Keratinocyte (primary cell): ENCODE data around the gene INHA. TPM values are rescaled to one million over a fixed set of nuclear protein-coding genes. Genes with fewer than 3 reads are reported as not detected.

Source experiments
- DNase-seq: peaks from one replicate; pipeline ENCODE4 v3.0.0-alpha.2; 2011; ENCODE audit warnings: low read depth, missing footprints, low spot score
- FAIRE-seq: peaks from 2 replicates; lab custom pipeline; 2011; peaks lifted over from hg19 to GRCh38; lab: Jason Lieb, UNC
- H2AFZ ChIP-seq: 2 replicates; pipeline ENCODE4 v1.6.0; 2012; ENCODE audit warnings: low read length, control low read depth, inconsistent platforms; ENCODE audit not compliant: control insufficient read depth
- H3K27ac ChIP-seq: 2 replicates; pipeline ENCODE4 v1.5.1; 2011; ENCODE audit warnings: low read length; ENCODE audit not compliant: control insufficient read depth, insufficient read depth
- H3K27me3 ChIP-seq: 3 replicates; pipeline ENCODE4 v1.6.0; 2011; ENCODE audit warnings: low read length; ENCODE audit not compliant: control insufficient read depth, insufficient read depth; ENCODE audit errors: extremely low read depth
- H3K36me3 ChIP-seq, 2 experiments: 2 replicates in 1 of 2; 3 replicates in 1 of 2; pipeline ENCODE4 v1.5.1; 2011; ENCODE audit warnings: low read length in 2 of 2, mild to moderate bottlenecking in 1 of 2; ENCODE audit not compliant: control insufficient read depth in 2 of 2, insufficient read depth in 2 of 2; ENCODE audit errors: extremely low read depth in 1 of 2
- H3K4me1 ChIP-seq: 3 replicates; pipeline ENCODE4 v1.5.1; 2011; ENCODE audit warnings: low read length; ENCODE audit not compliant: control insufficient read depth, insufficient read depth; ENCODE audit errors: extremely low read depth
- H3K4me2 ChIP-seq: 3 replicates; pipeline ENCODE4 v1.6.0; 2011; ENCODE audit warnings: low read depth, low read length; ENCODE audit not compliant: control insufficient read depth, insufficient read depth; ENCODE audit errors: extremely low read depth
- H3K4me3 ChIP-seq, 3 experiments: fragments of 200-600 bp in 1 of 3; sonication (generic) in 1 of 3; 2 replicates in 2 of 3; 3 replicates in 1 of 3; pipeline ENCODE4 v1.5.1; 2011 to 2016; ENCODE audit warnings: low read length in 3 of 3, mild to moderate bottlenecking in 3 of 3, control low read depth in 2 of 3, inconsistent platforms in 1 of 3, low read depth in 1 of 3, mixed read lengths in 1 of 3, mixed run types in 1 of 3, moderate library complexity in 1 of 3; ENCODE audit not compliant: control insufficient read depth in 2 of 3, insufficient read depth in 2 of 3; ENCODE audit errors: extremely low read depth in 1 of 3
- H3K79me2 ChIP-seq: 2 replicates; pipeline ENCODE4 v1.6.0; 2012; ENCODE audit warnings: low read length; ENCODE audit not compliant: control insufficient read depth, insufficient read depth
- H3K9ac ChIP-seq: 3 replicates; pipeline ENCODE4 v1.6.0; 2011; ENCODE audit warnings: low read length; ENCODE audit not compliant: control insufficient read depth, insufficient read depth; ENCODE audit errors: extremely low read depth
- H3K9me1 ChIP-seq: 3 replicates; pipeline ENCODE4 v1.6.0; 2011; ENCODE audit warnings: low read length; ENCODE audit not compliant: control insufficient read depth, insufficient read depth; ENCODE audit errors: extremely low read depth
- H3K9me3 ChIP-seq: 2 replicates; pipeline ENCODE4 v1.5.1; 2012; ENCODE audit warnings: low read depth, low read length; ENCODE audit not compliant: control insufficient read depth
- H4K20me1 ChIP-seq: 3 replicates; pipeline ENCODE4 v1.6.0; 2011; ENCODE audit warnings: low read length; ENCODE audit not compliant: control insufficient read depth, insufficient read depth; ENCODE audit errors: extremely low read depth
- CTCF ChIP-seq, 3 experiments: IDR thresholded peaks in 1 of 3; conservative IDR thresholded peaks in 1 of 3; optimal IDR thresholded peaks in 1 of 3; 2 replicates in 2 of 3; 3 replicates in 1 of 3; pipeline versions ENCODE3 to v1.5.1; 2011; ENCODE audit warnings: low read length in 3 of 3, mild to moderate bottlenecking in 3 of 3, moderate library complexity in 2 of 3, control low read depth in 1 of 3, inconsistent platforms in 1 of 3; ENCODE audit not compliant: insufficient read depth in 2 of 3; ENCODE audit errors: extremely low read depth in 1 of 3
- EZH2 ChIP-seq: IDR thresholded peaks from one replicate; pipeline ENCODE4 v1.6.1; 2012; ENCODE audit warnings: inconsistent platforms, mild to moderate bottlenecking, low read length, moderate library complexity
- dilution Hi-C: fragments of 300-500 bp; cut with MboI; formaldehyde crosslinking; loops from one replicate; pipeline ENCODE4 v1.7.0; 2020; ENCODE audit warnings: low sequenced_read_pairs; ENCODE audit not compliant: extremely low pct_ligation_motif_present
- polyA plus RNA-seq, 5 experiments: library from polyadenylated mRNA; depleted of rRNA in 3 of 5; stranded (reverse) in 3 of 5; stranded (forward) in 1 of 5; unstranded in 1 of 5; fragments of >200 nt; gene quantifications; 1 replicate in 1 of 5; 2 replicates in 3 of 5; 3 replicates in 1 of 5; pipeline versions ENCODE4 v1.2.1 to v1.2.3, GENCODE V29; 2011 to 2012; ENCODE audit warnings: missing spikeins in 2 of 5, low read depth in 1 of 5, low replicate concordance in 1 of 5

Gene INHA
- polyA plus RNA-seq, 1 donor (not counting 4 experiments of a cell fraction or from before 2014, with no cell fraction given): 0.18 TPM

- TF ChIP-seq EZH2: no peak
- TF ChIP-seq CTCF (optimal IDR thresholded peaks at IDR 0.05 in 1 of 3, IDR thresholded peaks at IDR 0.05 in 1 of 3, conservative IDR thresholded peaks at IDR 0.05 in 1 of 3; ENCODE audit: extremely low read depth in 1 of 3, insufficient read depth in 2 of 3, low read length in 3 of 3): no peak
- no peak for FAIRE-seq
- DNase-seq: no peak
Measured at GRCh38 chr2:219557791-219558785, 14.0 kb upstream of the INHA start.

DNA sequence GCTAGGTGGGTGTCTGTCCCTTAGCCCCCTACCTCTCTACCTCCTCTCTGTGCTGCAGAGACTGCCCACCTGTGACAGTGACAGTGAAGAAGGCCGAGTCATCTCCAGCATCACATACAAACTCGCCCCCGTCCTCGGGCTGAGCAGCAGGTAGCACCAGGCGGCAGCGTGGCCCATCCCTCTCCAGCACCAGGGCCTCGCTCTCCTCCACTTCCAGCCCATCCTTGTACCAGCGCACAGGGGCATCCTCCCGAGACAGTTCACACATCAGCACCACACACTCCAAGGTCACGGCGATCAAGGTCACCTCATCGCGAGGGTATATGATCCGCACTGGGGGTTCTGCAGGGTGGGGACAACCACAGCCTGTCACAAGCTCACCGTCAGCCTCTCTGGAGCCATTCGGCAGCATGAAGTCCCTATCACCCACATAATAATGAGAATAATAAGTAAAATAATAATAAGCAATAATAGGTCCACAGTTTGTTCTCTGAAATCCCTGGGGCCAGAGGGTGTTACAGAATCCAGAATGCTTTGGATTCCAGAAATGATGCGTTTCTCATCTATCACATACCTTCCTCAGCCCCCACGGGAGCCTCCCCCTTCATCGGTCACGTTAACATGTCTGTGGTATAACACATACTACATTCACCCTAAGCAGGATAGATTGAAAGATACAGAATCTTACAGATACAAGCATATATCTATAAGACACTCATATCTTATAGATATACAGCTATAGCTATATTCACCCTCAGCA lies 12.8 kb upstream of the INHA start:
- TF ChIP-seq EZH2 (no peak), CTCF (optimal IDR thresholded peaks at IDR 0.05 in 1 of 3, IDR thresholded peaks at IDR 0.05 in 1 of 3, conservative IDR thresholded peaks at IDR 0.05 in 1 of 3; ENCODE audit: extremely low read depth in 1 of 3, insufficient read depth in 2 of 3, low read length in 3 of 3) (no peak)
- no peaks in the 10 kb centered on the region for H3K27me3 ChIP-seq
- no peak for FAIRE-seq

More at GRCh38 chr2:219557791-219558785, 14.0 kb upstream of the INHA start:
- H3K36me3 ChIP-seq: no peaks in the 10 kb centered on the region
- H3K4me2 ChIP-seq: no peak overlapping the region
- H3K4me1 ChIP-seq: no peaks in the 10 kb centered on the region
- no peaks in the 10 kb centered on the region for H4K20me1 ChIP-seq
- H3K9ac ChIP-seq: no peak overlapping the region
- no peaks in the 10 kb centered on the region for H3K9me3 ChIP-seq
- no peak overlapping the region for H3K4me3 ChIP-seq
- dilution Hi-C loops: no loop called here
- H2AFZ ChIP-seq: no peak overlapping the region
- H3K27ac ChIP-seq: no peak overlapping the region
- H3K27me3 ChIP-seq: peaks cover 9% of the 10 kb centered on the region
- no peaks in the 10 kb centered on the region for H3K79me2 ChIP-seq
- H3K9me1 ChIP-seq: no peaks in the 10 kb centered on the region

More for the DNA sequence above, 12.8 kb upstream of the INHA start:
- Histone ChIP-seq H3K4me3 (no peak overlapping the region), H4K20me1 (no peaks in the 10 kb centered on the region), H3K9me1 (no peaks in the 10 kb centered on the region), H3K36me3 (no peaks in the 10 kb centered on the region), H3K4me2 (no peak overlapping the region), H3K9ac (no peak overlapping the region), H3K9me3 (no peaks in the 10 kb centered on the region), H3K4me1 (no peaks in the 10 kb centered on the region), H3K27ac (no peak overlapping the region), H2AFZ (no peak overlapping the region), H3K79me2 (no peaks in the 10 kb centered on the region)
- dilution Hi-C loops: no loop called here
- no peak for DNase-seq
